ENCODE measurements around the gene NTSR2.
A peak's percentile ranks its signal among the peaks of the same experiment; 100 is the strongest.

NTSR2 gene

GRCh38 chr2:11697103-11697871, 27.3 kb upstream of the NTSR2 start:
- no peak overlapping the region for H3K4me3 ChIP-seq (ENCODE audit: low read depth, low read length)
- peaks cover 3% of the 10 kb centered on the region for H3K27me3 ChIP-seq (ENCODE audit: control insufficient read depth, insufficient read depth, low read length)
- no peak overlapping the region for H3K9ac ChIP-seq (ENCODE audit: low read depth, low read length)
- H3K36me3 ChIP-seq (ENCODE audit: control insufficient read depth, insufficient read depth, low read length) = no peaks in the 10 kb centered on the region
- no peaks in the 10 kb centered on the region for H3K9me3 ChIP-seq (ENCODE audit: control insufficient read depth, insufficient read depth, low read length)
- no peaks in the 10 kb centered on the region for H3K4me1 ChIP-seq (ENCODE audit: control insufficient read depth, insufficient read depth, low read length)

DNA sequence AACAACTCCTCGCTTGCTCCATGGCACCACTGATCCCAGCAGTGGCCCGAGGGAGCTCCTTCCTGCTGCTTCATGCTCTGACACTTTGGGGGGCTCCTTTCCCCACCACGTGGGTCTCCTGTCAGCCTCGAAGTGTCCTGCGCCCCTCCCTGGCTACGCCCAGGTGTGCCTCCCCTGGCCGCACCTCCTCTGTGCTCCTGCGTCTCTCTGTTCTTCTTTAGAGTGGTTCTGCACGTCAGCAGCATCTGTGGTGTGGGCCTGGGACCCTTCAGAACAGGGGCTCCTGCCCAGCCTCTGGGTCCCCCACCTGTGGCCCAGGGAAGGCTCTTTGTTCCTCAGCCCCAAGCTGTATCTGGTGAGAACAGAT, 26.7 kb upstream of the NTSR2 start:
- H3K4me3 ChIP-seq (ENCODE audit: low read depth, low read length) = no peak overlapping the region
- H3K4me1 ChIP-seq (ENCODE audit: control insufficient read depth, insufficient read depth, low read length) = no peaks in the 10 kb centered on the region
- H3K36me3 ChIP-seq (ENCODE audit: control insufficient read depth, insufficient read depth, low read length) = no peaks in the 10 kb centered on the region
- peaks cover 3% of the 10 kb centered on the region for H3K27me3 ChIP-seq (ENCODE audit: control insufficient read depth, insufficient read depth, low read length)
- H3K9ac ChIP-seq (ENCODE audit: low read depth, low read length) = no peak overlapping the region
- no peaks in the 10 kb centered on the region for H3K9me3 ChIP-seq (ENCODE audit: control insufficient read depth, insufficient read depth, low read length)

- Histone ChIP-seq H3K9me3 (ENCODE audit: control insufficient read depth, insufficient read depth, low read length) (no peaks in the 10 kb centered on the region), H3K36me3 (ENCODE audit: control insufficient read depth, insufficient read depth, low read length) (no peaks in the 10 kb centered on the region), H3K27me3 (ENCODE audit: control insufficient read depth, insufficient read depth, low read length) (peaks cover 3% of the 10 kb centered on the region), H3K4me1 (ENCODE audit: control insufficient read depth, insufficient read depth, low read length) (no peaks in the 10 kb centered on the region), H3K9ac (ENCODE audit: low read depth, low read length) (no peak overlapping the region), H3K4me3 (ENCODE audit: low read depth, low read length) (no peak overlapping the region)
Observed at GRCh38 chr2:11695576-11695975, 25.6 kb upstream of the NTSR2 start.

GRCh38 chr2:11692966-11693521, 23.0 kb upstream of the NTSR2 start:
- H3K9me3 ChIP-seq (ENCODE audit: control insufficient read depth, insufficient read depth, low read length) = no peaks in the 10 kb centered on the region
- peaks cover 3% of the 10 kb centered on the region for H3K27me3 ChIP-seq (ENCODE audit: control insufficient read depth, insufficient read depth, low read length)
- no peak overlapping the region for H3K4me3 ChIP-seq (ENCODE audit: low read depth, low read length)
- H3K9ac ChIP-seq (ENCODE audit: low read depth, low read length) = no peak overlapping the region
- no peaks in the 10 kb centered on the region for H3K36me3 ChIP-seq (ENCODE audit: control insufficient read depth, insufficient read depth, low read length)
- peaks cover 1% of the 10 kb centered on the region for H3K4me1 ChIP-seq (ENCODE audit: control insufficient read depth, insufficient read depth, low read length)

- peaks cover 3% of the 10 kb centered on the region for H3K4me1 ChIP-seq (ENCODE audit: control insufficient read depth, insufficient read depth, low read length)
- H3K27me3 ChIP-seq (ENCODE audit: control insufficient read depth, insufficient read depth, low read length) = peaks cover 3% of the 10 kb centered on the region
- no peak overlapping the region for H3K4me3 ChIP-seq (ENCODE audit: low read depth, low read length)
- H3K9ac ChIP-seq (ENCODE audit: low read depth, low read length) = no peak overlapping the region
- H3K9me3 ChIP-seq (ENCODE audit: control insufficient read depth, insufficient read depth, low read length) = no peaks in the 10 kb centered on the region
- no peaks in the 10 kb centered on the region for H3K36me3 ChIP-seq (ENCODE audit: control insufficient read depth, insufficient read depth, low read length)
Observed at GRCh38 chr2:11691076-11691660, 21.2 kb upstream of the NTSR2 start.

DNA sequence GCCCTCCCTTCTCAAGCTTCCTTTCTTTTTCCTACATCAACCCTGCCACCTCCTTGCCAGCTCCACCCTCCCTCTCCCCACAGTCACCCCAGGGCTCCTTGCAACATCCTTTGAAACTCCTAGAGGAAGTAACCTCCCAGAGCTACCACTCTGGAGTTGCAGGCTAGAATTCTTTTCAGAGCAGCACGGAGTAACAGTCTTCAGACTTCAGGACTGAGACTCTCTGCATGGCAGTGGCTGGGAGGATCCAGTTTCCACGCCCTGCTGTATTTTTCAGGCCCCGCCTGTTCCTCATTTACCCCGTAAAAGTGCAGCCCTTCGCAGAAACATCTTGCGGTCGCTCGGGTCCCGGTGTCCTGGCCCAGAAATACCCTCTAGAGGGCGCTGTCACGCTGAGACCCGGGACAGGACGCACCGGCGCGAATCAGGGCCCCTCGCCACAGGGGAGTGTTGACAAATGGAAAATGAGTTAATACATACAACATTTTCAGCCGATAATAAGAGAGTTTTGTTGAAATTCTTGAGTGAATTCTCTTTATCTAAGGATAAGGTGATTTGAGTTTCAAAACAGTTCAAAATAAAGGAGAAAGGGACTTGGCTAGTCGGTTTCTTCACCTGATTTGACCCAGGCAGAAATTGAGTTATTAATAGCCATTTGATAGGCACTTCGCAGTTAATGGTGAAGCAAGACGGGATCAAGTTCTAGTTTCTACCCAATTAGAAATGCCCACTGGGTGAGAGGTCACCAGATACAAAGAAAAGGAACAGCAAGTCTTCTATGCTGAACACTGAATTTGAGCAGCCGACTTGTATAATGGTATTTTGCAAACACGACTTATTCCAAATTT, 18.5 kb upstream of the NTSR2 start:
- Histone ChIP-seq H3K4me1 (ENCODE audit: control insufficient read depth, insufficient read depth, low read length) (peaks cover 3% of the 10 kb centered on the region), H3K27me3 (ENCODE audit: control insufficient read depth, insufficient read depth, low read length) (peaks cover 3% of the 10 kb centered on the region), H3K36me3 (ENCODE audit: control insufficient read depth, insufficient read depth, low read length) (no peaks in the 10 kb centered on the region), H3K9ac (ENCODE audit: low read depth, low read length) (no peak overlapping the region), H3K4me3 (ENCODE audit: low read depth, low read length) (peak overlapping the region; percentile 51), H3K9me3 (ENCODE audit: control insufficient read depth, insufficient read depth, low read length) (no peaks in the 10 kb centered on the region)

DNA sequence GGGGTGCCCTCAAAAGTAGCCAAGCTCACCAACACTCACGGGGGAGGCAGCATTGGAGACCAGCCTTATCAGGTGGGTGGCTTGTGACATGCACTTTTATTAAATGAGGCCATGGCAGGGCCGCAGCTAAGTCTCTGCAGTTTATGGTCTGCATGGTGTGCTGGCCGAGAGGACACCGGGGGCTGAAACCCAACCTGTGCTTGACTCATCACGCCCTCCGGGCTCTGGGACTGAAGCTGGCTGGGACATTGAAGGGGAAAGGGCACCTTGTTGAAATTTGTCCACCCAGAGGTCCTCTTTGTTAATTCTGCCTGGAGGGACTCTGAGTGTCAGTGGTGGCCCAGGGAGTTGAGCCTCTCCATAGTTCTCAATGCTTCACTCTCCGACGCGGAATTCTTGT, 17.7 kb upstream of the NTSR2 start:
- H3K4me1 ChIP-seq (ENCODE audit: control insufficient read depth, insufficient read depth, low read length) = peaks cover 3% of the 10 kb centered on the region
- H3K9ac ChIP-seq (ENCODE audit: low read depth, low read length) = no peak overlapping the region
- H3K4me3 ChIP-seq (ENCODE audit: low read depth, low read length) = peak overlapping the region; percentile 51
- H3K27me3 ChIP-seq (ENCODE audit: control insufficient read depth, insufficient read depth, low read length) = no peaks in the 10 kb centered on the region
- no peaks in the 10 kb centered on the region for H3K9me3 ChIP-seq (ENCODE audit: control insufficient read depth, insufficient read depth, low read length)
- no peaks in the 10 kb centered on the region for H3K36me3 ChIP-seq (ENCODE audit: control insufficient read depth, insufficient read depth, low read length)

- Histone ChIP-seq H3K4me1 (ENCODE audit: control insufficient read depth, insufficient read depth, low read length) (peaks cover 3% of the 10 kb centered on the region), H3K9me3 (ENCODE audit: control insufficient read depth, insufficient read depth, low read length) (no peaks in the 10 kb centered on the region), H3K4me3 (ENCODE audit: low read depth, low read length) (no peak overlapping the region), H3K27me3 (ENCODE audit: control insufficient read depth, insufficient read depth, low read length) (no peaks in the 10 kb centered on the region), H3K36me3 (ENCODE audit: control insufficient read depth, insufficient read depth, low read length) (no peaks in the 10 kb centered on the region), H3K9ac (ENCODE audit: low read depth, low read length) (no peak overlapping the region)
Observed at GRCh38 chr2:11685906-11686470, 16.0 kb upstream of the NTSR2 start.

- no peak overlapping the region for H3K4me3 ChIP-seq (ENCODE audit: low read depth, low read length)
- no peaks in the 10 kb centered on the region for H3K36me3 ChIP-seq (ENCODE audit: control insufficient read depth, insufficient read depth, low read length)
- H3K9me3 ChIP-seq (ENCODE audit: control insufficient read depth, insufficient read depth, low read length) = no peaks in the 10 kb centered on the region
- peaks cover 3% of the 10 kb centered on the region for H3K4me1 ChIP-seq (ENCODE audit: control insufficient read depth, insufficient read depth, low read length)
- no peaks in the 10 kb centered on the region for H3K27me3 ChIP-seq (ENCODE audit: control insufficient read depth, insufficient read depth, low read length)
- no peak overlapping the region for H3K9ac ChIP-seq (ENCODE audit: low read depth, low read length)
Observed at GRCh38 chr2:11684894-11685460, 15.0 kb upstream of the NTSR2 start.

DNA sequence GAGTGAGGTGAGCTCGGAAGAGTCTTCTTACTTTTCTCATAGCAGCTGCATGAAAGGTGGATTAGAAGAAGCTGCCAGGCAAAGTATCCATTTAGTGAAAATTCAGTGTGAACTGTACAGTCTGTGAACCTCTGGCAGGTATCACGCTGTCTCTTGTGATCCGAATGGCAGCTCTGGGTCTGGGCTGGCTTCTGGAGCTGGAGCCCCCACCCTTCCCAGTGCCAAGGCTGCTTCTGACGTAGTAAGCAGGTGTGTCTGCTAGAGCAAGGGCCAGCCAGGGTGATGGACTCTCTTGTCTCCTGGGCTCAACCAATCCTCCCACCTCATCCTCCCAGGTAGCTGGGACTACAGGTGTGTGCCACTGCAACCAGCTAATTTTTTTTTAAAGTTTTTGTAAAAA, 14.0 kb upstream of the NTSR2 start:
- Histone ChIP-seq H3K9me3 (ENCODE audit: control insufficient read depth, insufficient read depth, low read length) (no peaks in the 10 kb centered on the region), H3K4me3 (ENCODE audit: low read depth, low read length) (no peak overlapping the region), H3K36me3 (ENCODE audit: control insufficient read depth, insufficient read depth, low read length) (no peaks in the 10 kb centered on the region), H3K4me1 (ENCODE audit: control insufficient read depth, insufficient read depth, low read length) (peaks cover 3% of the 10 kb centered on the region), H3K9ac (ENCODE audit: low read depth, low read length) (no peak overlapping the region), H3K27me3 (ENCODE audit: control insufficient read depth, insufficient read depth, low read length) (no peaks in the 10 kb centered on the region)

DNA sequence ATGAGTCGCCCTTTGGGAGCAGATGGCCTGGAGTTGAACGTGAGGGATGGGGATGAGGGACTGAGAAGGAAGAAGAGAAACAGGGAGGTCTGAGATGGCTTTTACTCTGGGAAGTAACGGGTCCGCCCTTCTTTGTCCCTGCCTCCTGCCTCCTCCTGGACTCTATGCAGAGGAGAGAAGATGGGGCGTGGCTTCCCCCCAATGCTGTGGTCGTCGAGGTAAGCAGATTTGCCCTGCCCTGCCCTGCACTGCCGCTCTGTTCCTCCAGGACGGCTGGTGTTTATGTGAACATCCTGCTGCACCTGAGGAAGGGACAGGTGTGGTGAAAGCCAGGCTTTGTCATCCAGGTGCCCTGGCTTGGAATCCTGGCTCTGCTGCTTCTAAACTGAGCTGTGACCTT, 13.5 kb upstream of the NTSR2 start:
- Histone ChIP-seq H3K36me3 (ENCODE audit: control insufficient read depth, insufficient read depth, low read length) (no peaks in the 10 kb centered on the region), H3K4me1 (ENCODE audit: control insufficient read depth, insufficient read depth, low read length) (peaks cover 3% of the 10 kb centered on the region), H3K9me3 (ENCODE audit: control insufficient read depth, insufficient read depth, low read length) (no peaks in the 10 kb centered on the region), H3K4me3 (ENCODE audit: low read depth, low read length) (no peak overlapping the region), H3K9ac (ENCODE audit: low read depth, low read length) (no peak overlapping the region), H3K27me3 (ENCODE audit: control insufficient read depth, insufficient read depth, low read length) (no peaks in the 10 kb centered on the region)

Measured in iPS-15b (cell line).